Right lung (tissue), 5 donors: ENCODE data around the gene KIF15. TPM values are rescaled to one million over a fixed set of nuclear protein-coding genes. Genes with fewer than 3 reads are reported as not detected.

ENCODE experiments used
- DNase-seq, 2 donors: peaks; one replicate each; pipeline ENCODE4 v3.0.0-alpha.2; 2013
- polyA plus RNA-seq, 5 donors: library from polyadenylated mRNA; unstranded; fragments of 120-200 nt; gene quantifications; one replicate each; pipeline versions ENCODE4 v1.2.1 to v1.2.3, GENCODE V29; 2013; ENCODE audit warnings: inconsistent platforms in 1 of 5, low replicate concordance in 1 of 5; ENCODE audit not compliant: insufficient read length in 5 of 5, insufficient read depth in 1 of 5

The KIF15 gene
- polyA plus RNA-seq, 5 donors, result 15.2 to 43.9 (median 24.7) TPM

- no peak for DNase-seq
Observed at GRCh38 chr3:44880284-44880683, 118.7 kb downstream of the KIF15 start.

DNA sequence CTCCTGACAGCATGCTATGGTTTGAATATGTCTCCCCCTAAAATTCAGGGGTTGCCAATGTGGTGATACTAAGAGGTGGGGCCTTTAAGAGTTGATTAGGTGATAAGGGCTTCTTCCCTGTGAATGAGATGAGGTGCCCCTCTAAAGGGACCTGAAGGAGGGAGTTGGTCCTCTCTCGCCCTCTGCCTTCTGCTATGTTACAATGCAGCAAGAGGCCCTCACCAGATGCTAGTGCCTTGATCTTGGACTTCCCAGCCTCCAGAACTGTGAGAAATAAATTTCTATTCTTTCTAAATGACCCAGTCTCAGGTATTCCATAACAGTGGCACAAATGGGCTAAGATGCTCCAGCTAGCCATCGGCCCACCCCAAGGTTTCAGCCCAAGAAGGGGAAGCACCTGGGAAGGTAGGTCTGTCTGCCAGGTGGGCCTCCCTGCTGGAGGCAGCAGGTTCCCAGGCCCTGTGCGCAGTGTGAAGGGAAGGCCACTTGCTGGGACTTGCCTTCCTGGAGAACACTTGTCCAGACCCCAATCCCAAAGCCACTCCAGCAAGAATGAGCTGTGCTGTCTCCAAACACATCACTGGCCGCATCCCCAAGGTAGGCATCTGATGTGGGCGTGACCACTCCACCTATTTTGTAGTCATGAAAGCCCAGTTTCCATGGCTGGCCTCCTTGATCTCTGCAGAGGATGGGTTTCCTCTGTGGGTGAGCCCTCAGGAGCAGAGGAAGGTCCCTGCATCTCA is 121.8 kb downstream of the KIF15 start:
- no peak for DNase-seq

GRCh38 chr3:44883999-44884431 is 122.4 kb downstream of the KIF15 start:
- no peak for DNase-seq

DNA sequence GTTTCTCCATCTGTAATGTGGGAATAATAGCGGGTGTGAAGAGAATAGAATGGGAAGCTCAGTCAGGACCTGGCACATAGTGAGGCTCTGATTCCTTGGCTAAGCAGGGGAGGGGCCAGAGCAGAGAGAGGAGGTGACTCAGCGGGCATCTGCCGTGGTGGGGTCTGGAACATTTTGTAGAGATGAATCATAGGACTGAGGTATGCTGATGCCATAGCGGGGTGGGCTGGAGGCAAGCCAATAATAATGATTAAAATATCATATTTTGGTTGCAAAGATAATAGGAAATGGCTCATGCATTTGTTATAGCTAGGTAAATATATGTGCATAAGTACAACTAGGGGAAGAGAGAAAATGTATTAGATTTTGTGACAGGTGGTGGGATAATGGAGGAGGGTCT is 124.0 kb downstream of the KIF15 start:
- DNase-seq, result no peak

- no peak for DNase-seq
Observed at GRCh38 chr3:44886561-44886960, 125.0 kb downstream of the KIF15 start.

DNA sequence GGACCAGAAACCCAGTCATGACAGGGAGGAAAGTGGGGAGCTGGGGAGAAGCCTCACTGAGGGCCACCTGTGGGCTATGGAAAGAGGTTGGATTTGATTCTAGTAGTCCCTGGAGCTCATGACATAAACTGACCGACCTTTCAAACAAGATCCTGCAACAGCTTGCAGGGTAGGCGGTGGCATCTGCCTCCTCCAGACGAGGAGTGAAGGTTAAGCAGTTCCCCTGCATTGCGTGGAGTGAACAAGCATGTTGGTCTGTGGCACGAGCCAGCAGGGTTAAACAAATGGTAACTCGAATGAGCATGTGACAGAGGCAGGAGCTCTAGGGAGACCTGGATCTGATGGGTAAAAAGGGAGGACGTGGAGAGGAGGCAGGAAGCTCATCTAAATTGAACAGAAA is 125.5 kb downstream of the KIF15 start:
- no peak for DNase-seq

GRCh38 chr3:44890258-44890657 is 128.7 kb downstream of the KIF15 start:
- DNase-seq, result no peak

- no peak for DNase-seq
Observed at GRCh38 chr3:44890852-44891251, 129.3 kb downstream of the KIF15 start.

GRCh38 chr3:44892689-44893088 is 131.1 kb downstream of the KIF15 start:
- no peak for DNase-seq

- DNase-seq, result no peak
Observed at GRCh38 chr3:44893097-44893496, 131.5 kb downstream of the KIF15 start.

- no peak for DNase-seq
Observed at GRCh38 chr3:44894485-44894884, 132.9 kb downstream of the KIF15 start.

- DNase-seq, result no peak
Observed at GRCh38 chr3:44896440-44896839, 134.8 kb downstream of the KIF15 start.

- DNase-seq, result no peak
Observed at GRCh38 chr3:44899683-44900367, 138.2 kb downstream of the KIF15 start.

DNA sequence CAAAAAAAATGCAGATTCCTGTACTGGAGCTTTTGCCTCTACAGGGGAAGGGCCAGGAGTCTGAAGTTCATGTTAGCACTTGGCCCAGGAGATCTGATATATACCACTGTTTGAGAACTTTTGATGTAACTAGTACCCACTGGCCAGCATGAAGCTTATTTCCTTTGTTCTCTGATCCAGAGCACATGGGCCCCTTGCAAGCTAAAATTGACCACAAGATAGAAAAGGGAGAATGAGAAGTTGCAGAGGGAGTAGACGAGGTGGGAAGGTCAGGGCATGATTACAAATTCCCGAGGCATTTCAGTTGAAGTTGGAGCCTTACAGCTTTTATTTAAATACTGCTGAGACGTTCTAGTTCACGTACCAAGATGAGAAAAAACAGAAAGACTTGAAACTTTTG is 141.0 kb downstream of the KIF15 start:
- DNase-seq, result no peak

Other genes starting within 250 kb of the KIF15 start
- 10 to 100 TPM; 14.9 to 19.4 (median 18.9) TPM for gene ZKSCAN7, start 206.6 kb upstream of the KIF15 start, polyA plus RNA-seq
- 10 to 100 TPM in 4 of 5 donors, 1 to 10 TPM in 1; 9.5 to 27.0 (median 24.3) TPM for gene ZNF660, start 176.8 kb upstream of the KIF15 start, polyA plus RNA-seq
- 10 to 100 TPM; 23.5 to 40.2 (median 35.6) TPM for gene ZNF197, start 136.8 kb upstream of the KIF15 start, polyA plus RNA-seq
- gene ZNF35, start 113.1 kb upstream of the KIF15 start, polyA plus RNA-seq, result 10 to 100 TPM in 4 of 5 donors, 1 to 10 TPM in 1; 7.5 to 12.1 (median 11.2) TPM
- 10 to 100 TPM in 4 of 5 donors, 1 to 10 TPM in 1; 9.1 to 15.0 (median 12.6) TPM for gene ZNF502, start 49.1 kb upstream of the KIF15 start, polyA plus RNA-seq
- 10 to 100 TPM in 2 of 5 donors, 1 to 10 TPM in 3; 7.0 to 15.2 (median 9.9) TPM for gene ZNF501, start 32.2 kb upstream of the KIF15 start, polyA plus RNA-seq
- 10 to 100 TPM; 36.2 to 67.3 (median 61.7) TPM for gene KIAA1143, start 175 bp upstream of the KIF15 start, polyA plus RNA-seq
- gene TMEM42, start 100.1 kb downstream of the KIF15 start, polyA plus RNA-seq, result 10 to 100 TPM; 19.9 to 25.2 (median 22.8) TPM
- under 1 TPM in 4 of 5 donors, not detected in 1; 0.03 to 0.09 (median 0.05) TPM for gene TGM4, start 112.8 kb downstream of the KIF15 start, polyA plus RNA-seq
- 100 to 1,000 TPM; 108 to 136 (median 117) TPM for gene ZDHHC3, start 214.4 kb downstream of the KIF15 start, polyA plus RNA-seq
- 10 to 100 TPM; 55.4 to 77.9 (median 63.1) TPM for gene EXOSC7, start 214.4 kb downstream of the KIF15 start, polyA plus RNA-seq